Measurements from ENCODE around the gene KCNE3. TPM values are rescaled to one million over a fixed set of nuclear protein-coding genes. Genes with fewer than 3 reads are reported as not detected.

KCNE3 gene
- polyA plus RNA-seq, 1 donor (not counting 4 experiments of a cell fraction or from before 2014, with no cell fraction given): not detected

DNA sequence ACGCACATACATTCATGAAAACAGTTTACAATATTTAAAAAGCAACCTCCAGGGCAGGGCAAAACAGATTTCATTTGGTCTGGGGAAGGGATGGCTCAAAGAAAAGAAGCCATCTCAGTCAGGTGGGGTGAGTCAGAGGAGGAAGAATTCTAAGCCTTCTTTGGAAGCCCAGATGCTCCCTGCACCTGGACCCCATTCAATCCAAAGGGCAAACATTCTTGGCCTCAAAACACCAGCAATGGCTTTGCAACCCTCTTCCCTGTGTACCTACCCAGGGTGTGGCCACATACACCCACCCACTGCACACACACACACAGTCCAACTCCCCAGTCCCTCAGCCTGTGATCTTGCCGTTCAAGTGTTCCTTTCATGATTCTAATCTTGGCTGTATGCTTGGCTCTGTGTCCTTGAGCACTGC is 2.0 kb downstream of the KCNE3 start:
- no peak overlapping the region for H3K4me2 ChIP-seq (ENCODE audit: control insufficient read depth, extremely low read depth, insufficient read depth, low read depth, low read length)
- no peak for FAIRE-seq
- H3K9me1 ChIP-seq (ENCODE audit: control insufficient read depth, extremely low read depth, insufficient read depth, low read length): no peaks in the 10 kb centered on the region
- no peak overlapping the region for H3K4me3 ChIP-seq (ENCODE audit: control insufficient read depth in 2 of 3, extremely low read depth in 1 of 3, insufficient read depth in 2 of 3, low read depth in 1 of 3, low read length in 3 of 3)
- no peaks in the 10 kb centered on the region for H3K9me3 ChIP-seq (ENCODE audit: control insufficient read depth, low read depth, low read length)
- no peak overlapping the region for H3K9ac ChIP-seq (ENCODE audit: control insufficient read depth, extremely low read depth, insufficient read depth, low read length)
- H3K4me1 ChIP-seq (ENCODE audit: control insufficient read depth, extremely low read depth, insufficient read depth, low read length): peaks cover 3% of the 10 kb centered on the region
- TF ChIP-seq EZH2 (IDR thresholded peaks at IDR 0.05; ENCODE audit: low read length): no peak
- TF ChIP-seq, protein P1, sequence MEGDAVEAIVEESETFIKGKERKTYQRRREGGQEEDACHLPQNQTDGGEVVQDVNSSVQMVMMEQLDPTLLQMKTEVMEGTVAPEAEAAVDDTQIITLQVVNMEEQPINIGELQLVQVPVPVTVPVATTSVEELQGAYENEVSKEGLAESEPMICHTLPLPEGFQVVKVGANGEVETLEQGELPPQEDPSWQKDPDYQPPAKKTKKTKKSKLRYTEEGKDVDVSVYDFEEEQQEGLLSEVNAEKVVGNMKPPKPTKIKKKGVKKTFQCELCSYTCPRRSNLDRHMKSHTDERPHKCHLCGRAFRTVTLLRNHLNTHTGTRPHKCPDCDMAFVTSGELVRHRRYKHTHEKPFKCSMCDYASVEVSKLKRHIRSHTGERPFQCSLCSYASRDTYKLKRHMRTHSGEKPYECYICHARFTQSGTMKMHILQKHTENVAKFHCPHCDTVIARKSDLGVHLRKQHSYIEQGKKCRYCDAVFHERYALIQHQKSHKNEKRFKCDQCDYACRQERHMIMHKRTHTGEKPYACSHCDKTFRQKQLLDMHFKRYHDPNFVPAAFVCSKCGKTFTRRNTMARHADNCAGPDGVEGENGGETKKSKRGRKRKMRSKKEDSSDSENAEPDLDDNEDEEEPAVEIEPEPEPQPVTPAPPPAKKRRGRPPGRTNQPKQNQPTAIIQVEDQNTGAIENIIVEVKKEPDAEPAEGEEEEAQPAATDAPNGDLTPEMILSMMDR (optimal IDR thresholded peaks at IDR 0.05 in 1 of 3, IDR thresholded peaks at IDR 0.05 in 1 of 3, conservative IDR thresholded peaks at IDR 0.05 in 1 of 3; ENCODE audit: extremely low read depth in 1 of 3, insufficient read depth in 2 of 3, low read length in 3 of 3): no peak
- H3K27me3 ChIP-seq (ENCODE audit: control insufficient read depth, extremely low read depth, insufficient read depth, low read length): peaks cover 38% of the 10 kb centered on the region
- H3K27ac ChIP-seq (ENCODE audit: control insufficient read depth, insufficient read depth, low read length): no peak overlapping the region
- H2AFZ ChIP-seq (ENCODE audit: control insufficient read depth, low read length): no peak overlapping the region
- no peaks in the 10 kb centered on the region for H3K36me3 ChIP-seq (ENCODE audit: control insufficient read depth in 2 of 2, extremely low read depth in 1 of 2, insufficient read depth in 2 of 2, low read length in 2 of 2)
- no peaks in the 10 kb centered on the region for H4K20me1 ChIP-seq (ENCODE audit: control insufficient read depth, extremely low read depth, insufficient read depth, low read length)
- dilution Hi-C loops (cut with MboI; ENCODE audit: extremely low pct_ligation_motif_present, low sequenced_read_pairs): no loop called here
- DNase-seq (ENCODE audit: low read depth, low spot score): no peak
- H3K79me2 ChIP-seq (ENCODE audit: control insufficient read depth, insufficient read depth, low read length): no peaks in the 10 kb centered on the region

DNA sequence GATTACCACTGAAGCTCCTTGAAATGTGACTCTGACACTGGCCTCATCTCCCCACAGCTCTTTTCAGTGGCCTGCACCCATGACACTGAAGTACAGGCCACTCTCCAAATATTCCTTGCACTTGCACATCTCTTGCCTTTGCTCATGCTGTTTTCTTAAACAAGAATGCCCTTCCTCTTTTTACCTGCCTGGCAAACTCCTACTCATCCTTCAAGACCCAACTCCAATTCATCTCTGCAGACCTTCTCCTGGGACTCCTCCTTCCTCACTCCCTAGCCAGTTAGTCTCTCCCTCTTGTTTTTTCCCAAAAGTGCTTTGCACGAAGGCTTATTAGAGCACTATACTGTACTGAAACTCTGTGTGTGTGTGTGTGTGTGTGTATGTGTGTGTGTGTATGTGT is 2.6 kb downstream of the KCNE3 start:
- Histone ChIP-seq H3K36me3 (ENCODE audit: control insufficient read depth in 2 of 2, extremely low read depth in 1 of 2, insufficient read depth in 2 of 2, low read length in 2 of 2) (no peaks in the 10 kb centered on the region), H3K27me3 (ENCODE audit: control insufficient read depth, extremely low read depth, insufficient read depth, low read length) (peaks cover 38% of the 10 kb centered on the region), H3K9ac (ENCODE audit: control insufficient read depth, extremely low read depth, insufficient read depth, low read length) (no peak overlapping the region), H4K20me1 (ENCODE audit: control insufficient read depth, extremely low read depth, insufficient read depth, low read length) (no peaks in the 10 kb centered on the region), H3K4me3 (ENCODE audit: control insufficient read depth in 2 of 3, extremely low read depth in 1 of 3, insufficient read depth in 2 of 3, low read depth in 1 of 3, low read length in 3 of 3) (no peak overlapping the region), H3K9me3 (ENCODE audit: control insufficient read depth, low read depth, low read length) (no peaks in the 10 kb centered on the region), H3K4me1 (ENCODE audit: control insufficient read depth, extremely low read depth, insufficient read depth, low read length) (peaks cover 3% of the 10 kb centered on the region), H3K4me2 (ENCODE audit: control insufficient read depth, extremely low read depth, insufficient read depth, low read depth, low read length) (no peak overlapping the region), H3K79me2 (ENCODE audit: control insufficient read depth, insufficient read depth, low read length) (no peaks in the 10 kb centered on the region), H2AFZ (ENCODE audit: control insufficient read depth, low read length) (no peak overlapping the region), H3K27ac (ENCODE audit: control insufficient read depth, insufficient read depth, low read length) (no peak overlapping the region), H3K9me1 (ENCODE audit: control insufficient read depth, extremely low read depth, insufficient read depth, low read length) (no peaks in the 10 kb centered on the region)
- dilution Hi-C loops (cut with MboI; ENCODE audit: extremely low pct_ligation_motif_present, low sequenced_read_pairs): no loop called here
- TF ChIP-seq, protein P1 (optimal IDR thresholded peaks at IDR 0.05 in 1 of 3, IDR thresholded peaks at IDR 0.05 in 1 of 3, conservative IDR thresholded peaks at IDR 0.05 in 1 of 3; ENCODE audit: extremely low read depth in 1 of 3, insufficient read depth in 2 of 3, low read length in 3 of 3): no peak
- no peak for TF ChIP-seq EZH2 (IDR thresholded peaks at IDR 0.05; ENCODE audit: low read length)
- no peak for DNase-seq (ENCODE audit: low read depth, low spot score)
- FAIRE-seq: no peak

Measured in keratinocyte (primary cell).